GM18498 (cell line): ENCODE data around the gene RORB.

ENCODE experiments used
- ATAC-seq: cut with Tn5 transposase; IDR thresholded peaks from one replicate; pipeline ENCODE4 v1.9.1; 2021; ENCODE audit warnings: mild to moderate bottlenecking, moderate library complexity; ENCODE audit not compliant: unreplicated experiment

RORB gene

DNA sequence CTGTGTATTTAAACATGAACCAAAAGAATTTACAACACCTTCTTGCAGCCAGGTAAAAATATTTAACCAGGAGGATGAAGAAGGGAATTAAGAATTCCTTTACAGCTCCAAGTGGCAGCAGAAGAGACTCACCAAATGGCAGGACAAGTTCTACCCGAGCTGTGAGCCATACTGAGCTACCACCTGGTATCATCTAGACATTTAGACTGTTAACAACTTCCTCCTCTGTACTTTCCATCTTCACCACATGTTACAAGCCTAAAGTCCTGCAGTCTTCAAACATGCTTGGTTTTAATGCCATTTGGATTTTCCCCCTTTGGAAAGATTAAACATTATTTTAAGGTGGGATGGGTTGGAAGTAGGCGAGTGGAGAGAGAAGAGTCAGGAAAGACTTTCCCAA is 200.4 kb downstream of the RORB start:
- ATAC-seq, result no peak

DNA sequence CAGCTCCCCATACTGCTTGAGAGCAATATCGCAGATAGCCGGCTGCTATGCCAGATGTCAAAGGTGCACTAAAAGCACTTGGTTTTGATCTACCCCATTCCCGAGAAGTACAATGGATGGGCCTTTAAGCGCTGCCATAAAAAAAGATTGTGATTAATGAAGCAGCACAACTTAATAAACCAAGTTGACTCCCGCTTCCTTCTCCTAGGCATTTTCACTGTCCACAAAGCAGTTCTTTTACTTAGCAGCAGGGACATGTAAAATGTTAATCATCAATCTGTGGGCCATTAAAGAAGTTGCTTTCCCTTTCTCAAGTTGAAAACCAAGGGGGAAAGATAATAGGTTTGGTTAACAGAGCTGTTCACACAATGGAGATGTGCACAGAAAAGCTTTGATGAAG is 214.2 kb downstream of the RORB start:
- ATAC-seq, result no peak

GRCh38 chr9:74718709-74719108 is 221.6 kb downstream of the RORB start:
- no peak for ATAC-seq

DNA sequence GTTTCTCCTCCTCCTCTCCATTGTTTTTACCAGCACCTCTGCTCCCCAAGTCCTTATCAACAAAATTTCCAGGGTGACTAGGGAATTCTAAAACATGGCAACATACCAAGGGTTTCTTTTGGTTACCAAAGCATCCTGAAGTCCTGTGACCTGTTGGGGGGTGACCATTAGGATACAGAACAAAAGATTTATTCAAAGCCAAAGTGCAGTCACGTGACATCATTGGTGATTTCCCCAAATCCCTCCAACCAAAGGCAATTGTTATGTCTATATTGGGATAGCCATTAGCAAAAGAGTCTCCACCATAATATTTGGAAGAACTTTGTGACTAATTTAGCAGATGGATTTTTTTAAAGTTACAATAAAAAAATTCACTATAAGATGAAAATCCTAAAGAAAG is 222.2 kb downstream of the RORB start:
- no peak for ATAC-seq

DNA sequence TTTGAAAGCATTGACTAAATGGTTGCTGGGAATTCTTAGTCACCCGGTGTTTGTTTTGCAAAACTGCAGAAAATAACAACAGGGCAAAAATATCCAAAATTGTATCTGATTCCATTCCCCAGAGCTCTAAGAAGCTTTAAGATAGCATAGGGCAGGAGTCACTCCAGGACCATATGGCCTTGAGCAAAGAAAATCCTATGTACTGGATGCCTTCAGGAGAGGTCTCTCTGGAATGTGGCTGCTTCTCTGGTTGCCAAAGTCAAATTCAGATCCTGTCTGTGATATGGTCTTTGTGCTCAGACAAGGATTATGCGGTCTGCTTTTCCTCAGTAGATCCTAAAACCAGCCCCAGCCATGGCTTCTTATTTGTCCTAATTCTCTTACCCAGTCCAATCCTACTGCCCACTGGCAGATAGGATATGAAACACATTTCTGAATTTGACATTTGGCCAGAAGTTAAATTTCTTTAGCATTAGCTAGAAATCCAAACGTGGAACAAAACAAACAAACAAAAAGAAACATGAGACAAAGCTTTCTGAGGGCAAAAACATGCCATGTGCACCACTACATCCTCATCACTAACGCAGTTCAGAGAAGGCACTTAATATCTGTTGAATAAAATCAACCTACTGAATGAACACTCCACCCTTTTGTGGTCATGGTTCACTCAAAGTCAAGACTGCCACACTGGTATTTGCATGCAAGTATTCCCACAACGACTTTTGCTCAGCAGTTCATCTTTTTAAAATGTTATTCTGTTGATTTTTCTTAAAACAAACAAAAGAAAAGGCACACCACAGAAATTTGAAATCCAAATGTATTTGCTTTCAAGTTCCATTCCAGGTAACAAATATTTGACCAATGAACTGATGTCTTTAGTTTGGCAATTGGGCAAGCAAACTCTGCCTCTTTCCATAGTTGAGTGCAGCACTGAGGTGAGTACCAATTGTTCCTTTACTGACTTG is 224.8 kb downstream of the RORB start:
- ATAC-seq, result no peak

DNA sequence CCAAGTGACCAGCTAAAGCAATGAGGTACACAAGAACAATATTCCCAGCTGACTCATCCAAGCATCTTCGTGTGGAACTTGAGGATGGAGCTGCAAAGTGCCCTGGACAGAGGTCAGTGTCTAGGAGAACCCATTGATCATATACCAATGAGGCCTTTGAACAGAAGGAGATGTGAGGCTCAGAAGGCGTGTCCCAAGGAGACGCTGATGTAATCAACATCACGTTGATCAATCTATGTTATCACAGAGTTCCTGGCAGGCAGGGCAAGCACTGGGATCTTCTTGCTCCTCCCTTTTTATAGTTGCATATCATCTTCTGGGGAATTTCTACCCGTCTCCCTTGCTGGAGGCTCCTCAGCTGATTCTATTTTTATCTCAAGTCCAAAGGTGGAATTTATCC is 227.2 kb downstream of the RORB start:
- ATAC-seq, result no peak

DNA sequence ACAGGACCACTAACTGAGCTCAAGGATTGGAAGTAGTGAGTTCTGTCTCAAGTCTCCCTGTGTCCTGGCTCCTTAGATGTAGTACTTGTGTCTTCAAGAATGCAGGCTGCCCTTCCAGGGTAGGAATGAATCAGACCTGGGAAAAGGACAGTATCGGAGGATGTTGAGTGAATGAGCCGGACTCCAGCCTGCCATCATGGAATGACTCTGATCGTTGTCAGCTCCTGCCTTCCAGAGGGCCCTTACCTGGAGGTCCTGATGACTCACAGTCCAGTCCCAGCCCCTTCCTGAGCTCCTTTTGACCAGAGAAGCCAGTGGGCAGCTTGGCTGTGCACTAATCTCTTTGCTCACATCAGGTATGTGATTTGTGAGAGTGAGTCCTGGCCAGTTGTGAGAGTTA is 229.4 kb downstream of the RORB start:
- no peak for ATAC-seq

DNA sequence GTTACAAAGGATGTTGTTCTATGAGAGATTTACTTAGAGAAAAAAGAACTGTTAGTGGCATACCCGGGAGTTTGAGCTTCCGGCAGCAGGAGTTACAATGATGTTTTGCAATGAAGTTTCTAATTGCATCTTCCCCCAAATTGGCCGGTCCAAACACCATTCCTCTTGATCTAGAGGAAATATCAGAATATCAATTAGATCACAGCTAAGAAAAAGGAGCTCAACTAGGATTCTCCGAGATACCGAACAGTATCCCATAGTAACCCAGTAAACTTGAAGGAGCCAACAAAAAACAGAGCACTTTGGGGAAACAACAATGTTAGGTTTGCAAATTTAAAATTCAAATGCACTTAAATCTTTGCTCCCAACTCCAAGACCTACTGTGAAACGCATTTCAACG is 231.0 kb downstream of the RORB start:
- no peak for ATAC-seq

DNA sequence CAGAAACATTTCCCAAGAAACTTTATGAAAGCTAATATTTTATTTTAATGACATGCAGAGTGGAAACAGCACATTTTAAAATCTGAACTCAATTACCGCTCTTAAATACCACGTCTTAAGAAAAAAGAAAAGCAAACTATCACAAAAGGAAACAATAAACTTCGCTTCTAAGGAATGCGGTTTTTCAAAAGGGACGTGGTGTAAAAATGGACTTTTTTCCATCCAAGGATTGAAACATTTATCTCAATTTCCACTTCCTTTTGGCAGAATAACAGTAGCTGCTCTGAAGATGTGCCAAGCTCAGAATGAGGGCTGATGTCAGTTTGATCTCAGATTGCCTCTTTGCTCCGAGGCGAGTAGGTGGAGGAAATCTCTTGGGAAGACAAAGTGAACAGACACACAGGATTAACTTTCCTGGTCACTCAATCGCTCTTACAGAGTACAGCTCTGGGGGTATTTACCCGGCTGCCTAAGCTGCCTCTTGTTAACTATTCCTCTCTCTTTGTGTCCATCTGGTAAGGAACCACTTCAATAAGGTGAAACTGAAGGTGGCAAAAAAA is 232.1 kb downstream of the RORB start:
- no peak for ATAC-seq

- peak; percentile 65 for ATAC-seq
Observed at GRCh38 chr9:74735761-74736160, 238.6 kb downstream of the RORB start.

GRCh38 chr9:74736646-74737045 is 239.5 kb downstream of the RORB start:
- ATAC-seq, result no peak

- no peak for ATAC-seq
Observed at GRCh38 chr9:74742191-74742790, 245.2 kb downstream of the RORB start.
